GM13977 (cell line): ENCODE data around the gene ZDHHC4.

Source experiments
- DNase-seq: peaks from one replicate; pipeline ENCODE4 v3.0.0; 2012; ENCODE audit warnings: low spot score
- CTCF ChIP-seq: IDR thresholded peaks from 2 replicates; pipeline ENCODE4 v1.5.1; 2012; ENCODE audit warnings: mild to moderate bottlenecking, control low read depth; ENCODE audit not compliant: insufficient read depth; ENCODE audit errors: extremely low read depth, missing control alignments
- in situ Hi-C: fragments of 300-500 bp; cut with MboI; formaldehyde crosslinking; loops from one replicate; pipeline ENCODE4 v1.12.0; 2022; ENCODE audit warnings: low sequenced_read_pairs, low pct_unique_long_range_greater_than_20kb, mixed read lengths, inconsistent platforms; ENCODE audit not compliant: unreplicated experiment

The ZDHHC4 gene

GRCh38 chr7:6532516-6532915 lies 44.7 kb upstream of the ZDHHC4 start:
- in situ Hi-C loops: no loop called here
- DNase-seq: no peak
- no peak for TF ChIP-seq CTCF

GRCh38 chr7:6533893-6534495 lies 43.3 kb upstream of the ZDHHC4 start:
- TF ChIP-seq CTCF: no peak
- in situ Hi-C loops: no loop called here
- DNase-seq: no peak

DNA sequence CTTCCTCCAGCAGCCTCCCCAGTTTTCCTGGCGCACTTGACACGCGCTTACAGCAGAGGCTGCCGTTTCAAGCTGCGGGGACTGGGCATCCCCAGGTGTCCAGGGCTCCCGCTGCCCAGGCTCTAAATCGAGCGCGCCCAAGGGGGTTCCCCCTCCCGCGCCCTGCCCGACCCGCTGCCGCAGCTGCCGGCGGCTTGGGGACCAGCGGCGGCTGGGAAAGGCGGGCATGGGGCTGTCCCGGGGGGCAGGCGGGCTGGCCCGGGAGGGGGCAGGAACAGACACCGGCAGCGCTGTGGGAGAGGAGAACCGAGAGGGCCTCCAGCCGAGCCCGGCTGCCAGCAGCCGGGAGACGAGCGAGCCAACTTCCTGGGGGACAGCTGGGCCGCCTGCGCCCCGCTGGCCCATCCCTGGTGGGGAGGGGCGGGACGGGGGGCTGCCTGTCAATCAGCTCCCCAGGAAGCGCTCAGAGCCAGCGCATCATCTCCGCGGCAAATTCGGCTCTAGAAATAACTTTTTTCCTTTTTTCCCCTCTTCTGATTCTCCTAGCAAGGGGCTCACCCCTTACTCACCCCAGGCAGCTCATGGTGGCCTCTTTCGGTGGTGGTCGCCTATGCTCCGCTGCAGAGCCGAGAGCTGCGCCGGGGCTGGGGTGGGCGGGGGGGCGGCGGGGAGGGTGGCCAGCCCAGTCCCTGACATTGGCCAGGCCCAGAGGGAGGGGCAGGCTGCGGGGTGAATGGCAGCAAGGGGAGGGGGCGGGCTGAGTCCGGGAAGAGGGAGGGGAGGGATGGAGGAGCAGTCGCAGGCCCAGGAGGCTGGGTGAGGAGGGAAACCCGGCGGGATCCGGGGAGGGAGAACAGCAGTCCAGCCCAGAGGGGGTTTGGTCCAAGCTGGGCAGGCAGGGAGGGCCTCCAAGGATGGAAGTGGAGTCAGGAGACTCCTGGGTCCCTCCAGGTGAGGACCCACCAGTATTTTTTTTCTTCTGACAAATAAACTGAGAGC lies 40.7 kb upstream of the ZDHHC4 start:
- DNase-seq: no peak
- TF ChIP-seq CTCF: no peak
- in situ Hi-C loops: no loop called here

- no peak for DNase-seq
- no peak for TF ChIP-seq CTCF
- in situ Hi-C loops: no loop called here
These were observed 34.9 kb upstream of the ZDHHC4 start for GRCh38 chr7:6542368-6542767.

GRCh38 chr7:6545398-6546126 lies 31.7 kb upstream of the ZDHHC4 start:
- in situ Hi-C loops: no loop called here
- no peak for DNase-seq
- no peak for TF ChIP-seq CTCF

GRCh38 chr7:6546498-6547251 lies 30.6 kb upstream of the ZDHHC4 start:
- in situ Hi-C loops: no loop called here
- no peak for TF ChIP-seq CTCF
- DNase-seq: no peak
